GM12864 (cell line): ENCODE data around the gene LARGE1.
"Not testable (repeated sequence)": the region's sequence is repeated elsewhere in the genome, so short reads cannot be mapped to it uniquely, and the experiment has no call there.

Experiments used
- DNase-seq: peaks from one replicate; pipeline ENCODE4 v3.0.0-alpha.2; 2011; ENCODE audit warnings: low read depth
- H3K4me3 ChIP-seq: 2 replicates; pipeline ENCODE4 v1.5.1; 2011; ENCODE audit warnings: mild to moderate bottlenecking, low read depth, low read length, control low read depth
- TF ChIP-seq, protein P1 (sequence below): IDR thresholded peaks from 2 replicates; pipeline ENCODE4 v1.5.1; 2011; ENCODE audit warnings: low read depth, mild to moderate bottlenecking, moderate library complexity, low read length, control low read depth, inconsistent platforms; ENCODE audit errors: missing control alignments

LARGE1 gene

DNA sequence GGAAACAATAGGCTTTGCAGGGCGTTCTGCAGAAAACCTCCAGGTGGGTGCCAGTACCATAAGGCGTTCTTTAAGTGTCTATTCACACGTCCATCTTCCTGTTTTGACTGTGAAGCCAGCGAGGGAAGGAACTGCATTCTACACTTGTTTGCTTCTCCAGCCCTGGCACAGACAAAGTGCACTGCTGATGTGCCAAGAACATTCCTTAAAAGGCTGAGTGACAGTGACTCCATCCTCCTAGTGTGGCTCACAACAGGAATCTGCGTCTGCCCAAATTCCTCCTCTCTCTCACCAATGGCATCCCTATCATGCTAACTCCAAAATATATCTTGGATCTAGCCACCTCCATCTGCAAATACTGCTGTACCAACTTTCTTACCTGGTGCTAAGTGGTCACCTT, 454.7 kb downstream of the LARGE1 start:
- no peak overlapping the region for H3K4me3 ChIP-seq
- TF ChIP-seq, protein P1, sequence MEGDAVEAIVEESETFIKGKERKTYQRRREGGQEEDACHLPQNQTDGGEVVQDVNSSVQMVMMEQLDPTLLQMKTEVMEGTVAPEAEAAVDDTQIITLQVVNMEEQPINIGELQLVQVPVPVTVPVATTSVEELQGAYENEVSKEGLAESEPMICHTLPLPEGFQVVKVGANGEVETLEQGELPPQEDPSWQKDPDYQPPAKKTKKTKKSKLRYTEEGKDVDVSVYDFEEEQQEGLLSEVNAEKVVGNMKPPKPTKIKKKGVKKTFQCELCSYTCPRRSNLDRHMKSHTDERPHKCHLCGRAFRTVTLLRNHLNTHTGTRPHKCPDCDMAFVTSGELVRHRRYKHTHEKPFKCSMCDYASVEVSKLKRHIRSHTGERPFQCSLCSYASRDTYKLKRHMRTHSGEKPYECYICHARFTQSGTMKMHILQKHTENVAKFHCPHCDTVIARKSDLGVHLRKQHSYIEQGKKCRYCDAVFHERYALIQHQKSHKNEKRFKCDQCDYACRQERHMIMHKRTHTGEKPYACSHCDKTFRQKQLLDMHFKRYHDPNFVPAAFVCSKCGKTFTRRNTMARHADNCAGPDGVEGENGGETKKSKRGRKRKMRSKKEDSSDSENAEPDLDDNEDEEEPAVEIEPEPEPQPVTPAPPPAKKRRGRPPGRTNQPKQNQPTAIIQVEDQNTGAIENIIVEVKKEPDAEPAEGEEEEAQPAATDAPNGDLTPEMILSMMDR: no peak
- no peak for DNase-seq

GRCh38 chr22:33464698-33465097, 455.6 kb downstream of the LARGE1 start:
- no peak for DNase-seq
- TF ChIP-seq, protein P1: no peak
- H3K4me3 ChIP-seq: no peak overlapping the region

GRCh38 chr22:33461698-33462434, 458.4 kb downstream of the LARGE1 start:
- H3K4me3 ChIP-seq: no peak overlapping the region
- DNase-seq: no peak
- TF ChIP-seq, protein P1: no peak

DNA sequence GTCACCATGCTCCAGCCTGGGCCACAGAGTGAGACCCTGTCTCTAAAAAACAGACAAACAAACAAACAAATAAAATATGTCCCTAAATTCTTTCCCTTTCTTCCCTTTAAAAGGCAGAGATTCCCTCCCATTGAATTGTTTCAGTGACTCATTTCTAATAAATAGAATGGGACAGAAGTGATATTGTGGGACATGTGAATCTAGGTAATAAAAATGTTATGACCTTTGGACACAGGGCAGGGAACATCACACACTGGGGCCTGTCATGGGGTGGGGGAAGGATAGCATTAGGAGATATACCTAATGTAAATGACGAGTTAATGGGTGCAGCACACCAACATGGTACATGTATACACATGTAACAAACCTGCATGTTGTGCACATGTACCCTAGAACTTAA, 459.0 kb downstream of the LARGE1 start:
- H3K4me3 ChIP-seq, DNase-seq: not testable (repeated sequence)

DNA sequence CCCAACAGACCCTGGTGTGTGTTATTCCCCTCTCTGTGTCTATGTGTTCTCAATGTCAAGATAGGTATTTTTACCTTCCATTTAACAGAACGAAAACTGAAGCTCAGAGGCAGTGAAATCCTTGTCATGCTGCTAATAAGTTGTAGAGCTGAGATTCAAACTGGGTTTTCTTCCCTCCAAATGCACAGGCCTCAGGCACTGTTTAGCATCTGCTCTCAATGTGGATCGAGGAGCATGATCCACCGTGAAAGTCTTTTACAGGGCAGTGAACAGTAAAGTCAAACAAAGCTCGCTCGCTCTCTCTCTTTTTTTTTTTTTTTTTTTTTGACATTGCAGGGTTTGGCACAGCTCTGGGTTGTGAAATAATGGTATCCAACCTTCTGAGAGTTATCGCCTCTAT, 461.1 kb downstream of the LARGE1 start:
- no peak overlapping the region for H3K4me3 ChIP-seq
- DNase-seq: no peak
- TF ChIP-seq, protein P1: no peak

DNA sequence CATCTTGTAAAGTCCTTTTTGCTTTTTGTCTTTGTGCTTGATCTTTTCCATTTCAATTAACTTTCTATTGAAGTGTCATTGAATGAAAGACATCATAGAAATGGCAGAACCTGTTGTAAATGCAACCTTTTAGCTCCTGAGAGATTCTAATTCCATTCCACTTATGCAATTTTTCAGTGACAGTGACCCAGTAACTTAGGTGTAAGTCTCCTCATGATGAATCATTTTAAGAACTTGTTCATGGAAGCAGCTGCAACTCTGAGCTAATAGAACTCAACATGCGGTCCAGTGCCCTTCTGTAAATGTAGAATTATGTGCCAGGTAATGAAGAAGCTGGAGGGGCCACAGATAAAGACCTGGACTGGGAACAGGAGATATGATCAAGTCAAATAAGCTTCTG, 463.8 kb downstream of the LARGE1 start:
- TF ChIP-seq, protein P1: no peak
- H3K4me3 ChIP-seq: no peak overlapping the region
- DNase-seq: no peak

- TF ChIP-seq, protein P1: no peak
- no peak overlapping the region for H3K4me3 ChIP-seq
- no peak for DNase-seq
Measured at GRCh38 chr22:33455036-33455435, 465.2 kb downstream of the LARGE1 start.
